Esophagus squamous epithelium (tissue), 5 donors: ENCODE measurements around the gene DAB1. TPM values are rescaled to one million over a fixed set of nuclear protein-coding genes. Genes with fewer than 3 reads are reported as not detected.

Experiments used
- DNase-seq: peaks from one replicate; lab custom pipeline; 2025; lab: John Stamatoyannopoulos, UW
- H3K27ac ChIP-seq, 4 donors: fragments of 200-600 bp; sonication (generic); one replicate each; pipeline ENCODE4 v1.5.1; 2016 to 2019; ENCODE audit warnings: mild to moderate bottlenecking in 1 of 4
- H3K27me3 ChIP-seq, 4 donors: fragments of 200-600 bp; sonication (generic); 1 replicate in 3 of 4; 2 replicates in 1 of 4; pipeline versions ENCODE4 v1.5.1 to v1.6.0; 2017 to 2021; ENCODE audit warnings: antibody characterized with exemption in 1 of 4
- H3K36me3 ChIP-seq, 3 donors: fragments of 200-600 bp; sonication (generic); one replicate each; pipeline ENCODE4 v1.5.1; 2016 to 2019
- H3K4me1 ChIP-seq, 3 donors: fragments of 200-600 bp; sonication (generic); one replicate each; pipeline ENCODE4 v1.5.1; 2017 to 2019
- H3K4me3 ChIP-seq, 4 donors: fragments of 200-600 bp; sonication (generic); 1 replicate in 3 of 4; 2 replicates in 1 of 4; pipeline ENCODE4 v1.5.1; 2016 to 2019; ENCODE audit warnings: mild to moderate bottlenecking in 2 of 4, moderate library complexity in 1 of 4
- H3K9me3 ChIP-seq, 3 donors: fragments of 200-600 bp; sonication (generic); one replicate each; pipeline ENCODE4 v1.5.1; 2016 to 2019
- CTCF ChIP-seq, 6 experiments: fragments of 450-650 bp in 4 of 6; fragments of 200-600 bp in 2 of 6; sonication (generic) in 2 of 6; IDR thresholded peaks; one replicate each; pipeline ENCODE4 v1.5.1; 2016 to 2019; ENCODE audit warnings: antibody characterized with exemption in 6 of 6, mild to moderate bottlenecking in 4 of 6, moderate library complexity in 4 of 6
- POLR2A ChIP-seq, 4 donors: fragments of 450-650 bp; IDR thresholded peaks; one replicate each; pipeline ENCODE4 v1.6.1; 2017; ENCODE audit warnings: antibody characterized with exemption in 4 of 4, mild to moderate bottlenecking in 4 of 4, moderate library complexity in 3 of 4
- WGBS, 2 donors: methylation state at CpG; one replicate each; pipeline ENCODE4 v1.1.5; 2018; 5-methylcytosine and 5-hydroxymethylcytosine counted together
- intact Hi-C: fragments of 100-400 bp; cut with DNase I; formaldehyde crosslinking; loops from one replicate; pipeline ENCODE4 v1.15.0; 2022
- total RNA-seq, 4 donors: library from RNA; depleted of rRNA; stranded (reverse); fragments of >200 nt; gene quantifications; one replicate each; pipeline ENCODE4 v1.1.0, GENCODE V29; 2016
- donor health status: DM: yes; HTN: yes; CAD: no.

DAB1 gene
- total RNA-seq, 4 donors from 2014 or later: under 0.01 TPM; not detected in 3

GRCh38 chr1:57204091-57204490 lies 219.8 kb downstream of the DAB1 start:
- Histone ChIP-seq H3K4me3 (no peak overlapping the region), H3K27ac (no peak overlapping the region), H3K4me1 (no peaks in the 10 kb centered on the region), H3K9me3 (no peaks in the 10 kb centered on the region), H3K27me3 (no peaks in the 10 kb centered on the region), H3K36me3 (no peaks in the 10 kb centered on the region)
- 54 to 71% methylated on average over 3 of the region's 3 CpGs for WGBS, 2 donors
- DNase-seq: no peak
- no peak for TF ChIP-seq POLR2A (IDR thresholded peaks at IDR 0.05)
- no peak for TF ChIP-seq CTCF (IDR thresholded peaks at IDR 0.05)
- intact Hi-C loops: no loop called here

- Histone ChIP-seq H3K9me3 (no peaks in the 10 kb centered on the region), H3K36me3 (no peaks in the 10 kb centered on the region), H3K4me1 (no peaks in the 10 kb centered on the region), H3K27me3 (no peaks in the 10 kb centered on the region), H3K4me3 (no peak overlapping the region), H3K27ac (no peak overlapping the region)
- intact Hi-C loops: no loop called here
- 32 to 49% methylated on average over 2 of the region's 2 CpGs for WGBS, 2 donors
- no peak for DNase-seq
- TF ChIP-seq POLR2A (IDR thresholded peaks at IDR 0.05): no peak
Measured at GRCh38 chr1:57202241-57202640, 221.6 kb downstream of the DAB1 start.

GRCh38 chr1:57198912-57199311 lies 224.9 kb downstream of the DAB1 start:
- Histone ChIP-seq H3K27me3 (no peaks in the 10 kb centered on the region), H3K27ac (no peak overlapping the region), H3K9me3 (no peaks in the 10 kb centered on the region), H3K4me1 (no peaks in the 10 kb centered on the region), H3K4me3 (no peak overlapping the region), H3K36me3 (no peaks in the 10 kb centered on the region)
- no peak for DNase-seq
- no peak for TF ChIP-seq POLR2A (IDR thresholded peaks at IDR 0.05)
- TF ChIP-seq CTCF (IDR thresholded peaks at IDR 0.05): no peak
- intact Hi-C loops: no loop called here
- WGBS, 2 donors: 58 to 62% methylated on average over 2 of the region's 2 CpGs

- WGBS, 2 donors: 69 to 75% methylated on average over 1 of the region's 1 CpG
- TF ChIP-seq CTCF (IDR thresholded peaks at IDR 0.05) (no peak), POLR2A (IDR thresholded peaks at IDR 0.05) (no peak)
- intact Hi-C loops: no loop called here
Measured at GRCh38 chr1:57195436-57195941, 228.4 kb downstream of the DAB1 start.

GRCh38 chr1:57192222-57192621 lies 231.6 kb downstream of the DAB1 start:
- Histone ChIP-seq H3K27me3 (no peaks in the 10 kb centered on the region), H3K36me3 (no peaks in the 10 kb centered on the region), H3K27ac (no peak overlapping the region), H3K4me1 (no peaks in the 10 kb centered on the region), H3K4me3 (no peak overlapping the region), H3K9me3 (no peaks in the 10 kb centered on the region)
- TF ChIP-seq CTCF (IDR thresholded peaks at IDR 0.05) (no peak), POLR2A (IDR thresholded peaks at IDR 0.05) (no peak)
- no peak for DNase-seq
- intact Hi-C loops: no loop called here
- WGBS, 2 donors: 84 to 87% methylated on average over 2 of the region's 2 CpGs

More at GRCh38 chr1:57195436-57195941, 228.4 kb downstream of the DAB1 start:
- Histone ChIP-seq H3K27ac (no peak overlapping the region), H3K4me3 (no peak overlapping the region), H3K9me3 (no peaks in the 10 kb centered on the region), H3K27me3 (no peaks in the 10 kb centered on the region), H3K36me3 (no peaks in the 10 kb centered on the region), H3K4me1 (no peaks in the 10 kb centered on the region)
- no peak for DNase-seq

GRCh38 chr1:57190898-57191297 lies 233.0 kb downstream of the DAB1 start:
- DNase-seq: no peak
- no peak for TF ChIP-seq POLR2A (IDR thresholded peaks at IDR 0.05)
- no peak for TF ChIP-seq CTCF (IDR thresholded peaks at IDR 0.05)
- intact Hi-C loops: no loop called here

More at GRCh38 chr1:57190898-57191297, 233.0 kb downstream of the DAB1 start:
- Histone ChIP-seq H3K27me3 (no peaks in the 10 kb centered on the region), H3K27ac (no peak overlapping the region), H3K4me1 (no peaks in the 10 kb centered on the region), H3K9me3 (no peaks in the 10 kb centered on the region), H3K4me3 (no peak overlapping the region), H3K36me3 (no peaks in the 10 kb centered on the region)
- WGBS, 2 donors: 74 to 78% methylated on average over 2 of the region's 2 CpGs
